SK-N-MC (cell line): ENCODE data around the gene SERINC3.

Experiments
- EZH2 ChIP-seq: fragments of 200-600 bp; sonication (generic); IDR thresholded peaks from one replicate; pipeline ENCODE4 v1.6.1; 2017; ENCODE audit warnings: antibody characterized with exemption
- FOXP2 ChIP-seq: optimal IDR thresholded peaks from 2 replicates; pipeline ENCODE3; 2011; ENCODE audit warnings: mild to moderate bottlenecking, moderate library complexity; ENCODE audit not compliant: insufficient read depth; ENCODE audit errors: extremely low read length, control extremely low read depth
- POLR2AphosphoS5 ChIP-seq: IDR thresholded peaks from 2 replicates; pipeline ENCODE4 v1.6.1; 2012; ENCODE audit warnings: mild to moderate bottlenecking, low read depth, low read length, borderline replicate concordance

- TF ChIP-seq POLR2AphosphoS5 (no peak), EZH2 (no peak), FOXP2 (no peak)
Observed at GRCh38 chr20:44496976-44497375, 24.9 kb downstream of the SERINC3 start.
